Vagina (tissue), 2 donors: ENCODE measurements around the gene ACTL7A. TPM values are rescaled to one million over a fixed set of nuclear protein-coding genes. Genes with fewer than 3 reads are reported as not detected.
A peak's percentile ranks its signal among the peaks of the same experiment; 100 is the strongest.

Source experiments
- DNase-seq, 2 donors: peaks; one replicate each; pipeline ENCODE4 v3.0.0-alpha.2; 2017; ENCODE audit errors: extremely low spot score in 2 of 2
- H3K27ac ChIP-seq: fragments of 200-600 bp; sonication (generic); one replicate; pipeline ENCODE4 v1.5.1; 2019
- H3K27me3 ChIP-seq: fragments of 200-600 bp; sonication (generic); one replicate; pipeline ENCODE4 v1.5.1; 2019
- H3K36me3 ChIP-seq, 2 donors: fragments of 200-600 bp; sonication (generic); one replicate each; pipeline ENCODE4 v1.5.1; 2017 to 2019
- H3K4me1 ChIP-seq: fragments of 200-600 bp; sonication (generic); one replicate; pipeline ENCODE4 v1.5.1; 2019
- H3K4me3 ChIP-seq, 2 donors: fragments of 200-600 bp; sonication (generic); 1 replicate in 1 of 2; 2 replicates in 1 of 2; pipeline ENCODE4 v1.5.1; 2016 to 2019
- H3K9me3 ChIP-seq: fragments of 200-600 bp; sonication (generic); one replicate; pipeline ENCODE4 v1.5.1; 2019
- POLR2A ChIP-seq, 2 donors: fragments of 450-650 bp; IDR thresholded peaks; one replicate each; pipeline ENCODE4 v1.6.1; 2017; ENCODE audit warnings: antibody characterized with exemption in 2 of 2, mild to moderate bottlenecking in 2 of 2, moderate library complexity in 2 of 2
- POLR2AphosphoS5 ChIP-seq, 2 donors: sonication (generic); formaldehyde crosslinking; IDR thresholded peaks; one replicate each; pipeline ENCODE4 v1.9.0; 2017; ENCODE audit warnings: antibody characterized with exemption in 2 of 2, mild to moderate bottlenecking in 2 of 2, low read depth in 1 of 2; ENCODE audit not compliant: insufficient read depth in 1 of 2
- intact Hi-C: fragments of 100-400 bp; cut with DNase I; formaldehyde crosslinking; loops from one replicate; pipeline ENCODE4 v1.15.1; 2023
- total RNA-seq: library from RNA; depleted of rRNA; stranded (reverse); fragments of >200 nt; gene quantifications from one replicate; pipeline ENCODE4 v1.2.3, GENCODE V29; 2016
- TF ChIP-seq, protein P1 (sequence below), 3 experiments: fragments of 450-650 bp in 2 of 3; fragments of 200-600 bp in 1 of 3; sonication (generic) in 1 of 3; IDR thresholded peaks; one replicate each; pipeline ENCODE4 v1.5.1; 2017 to 2019; ENCODE audit warnings: antibody characterized with exemption in 3 of 3, mild to moderate bottlenecking in 2 of 3, moderate library complexity in 2 of 3

Gene ACTL7A, protein sequence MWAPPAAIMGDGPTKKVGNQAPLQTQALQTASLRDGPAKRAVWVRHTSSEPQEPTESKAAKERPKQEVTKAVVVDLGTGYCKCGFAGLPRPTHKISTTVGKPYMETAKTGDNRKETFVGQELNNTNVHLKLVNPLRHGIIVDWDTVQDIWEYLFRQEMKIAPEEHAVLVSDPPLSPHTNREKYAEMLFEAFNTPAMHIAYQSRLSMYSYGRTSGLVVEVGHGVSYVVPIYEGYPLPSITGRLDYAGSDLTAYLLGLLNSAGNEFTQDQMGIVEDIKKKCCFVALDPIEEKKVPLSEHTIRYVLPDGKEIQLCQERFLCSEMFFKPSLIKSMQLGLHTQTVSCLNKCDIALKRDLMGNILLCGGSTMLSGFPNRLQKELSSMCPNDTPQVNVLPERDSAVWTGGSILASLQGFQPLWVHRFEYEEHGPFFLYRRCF
- total RNA-seq, result not detected

GRCh38 chr9:108861997-108862396 is at the start of gene ACTL7A:
TSS of gene ACTL7A (plus strand) at chr9:108862266. CDS start at chr9:108862323, 57 bp downstream.
- H3K4me1 ChIP-seq, result no peaks in the 10 kb centered on the region
- H3K27ac ChIP-seq, result no peak within 1 kb of the TSS
- TF ChIP-seq, protein P1, sequence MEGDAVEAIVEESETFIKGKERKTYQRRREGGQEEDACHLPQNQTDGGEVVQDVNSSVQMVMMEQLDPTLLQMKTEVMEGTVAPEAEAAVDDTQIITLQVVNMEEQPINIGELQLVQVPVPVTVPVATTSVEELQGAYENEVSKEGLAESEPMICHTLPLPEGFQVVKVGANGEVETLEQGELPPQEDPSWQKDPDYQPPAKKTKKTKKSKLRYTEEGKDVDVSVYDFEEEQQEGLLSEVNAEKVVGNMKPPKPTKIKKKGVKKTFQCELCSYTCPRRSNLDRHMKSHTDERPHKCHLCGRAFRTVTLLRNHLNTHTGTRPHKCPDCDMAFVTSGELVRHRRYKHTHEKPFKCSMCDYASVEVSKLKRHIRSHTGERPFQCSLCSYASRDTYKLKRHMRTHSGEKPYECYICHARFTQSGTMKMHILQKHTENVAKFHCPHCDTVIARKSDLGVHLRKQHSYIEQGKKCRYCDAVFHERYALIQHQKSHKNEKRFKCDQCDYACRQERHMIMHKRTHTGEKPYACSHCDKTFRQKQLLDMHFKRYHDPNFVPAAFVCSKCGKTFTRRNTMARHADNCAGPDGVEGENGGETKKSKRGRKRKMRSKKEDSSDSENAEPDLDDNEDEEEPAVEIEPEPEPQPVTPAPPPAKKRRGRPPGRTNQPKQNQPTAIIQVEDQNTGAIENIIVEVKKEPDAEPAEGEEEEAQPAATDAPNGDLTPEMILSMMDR (IDR thresholded peaks at IDR 0.05), result no peak
- TF ChIP-seq POLR2AphosphoS5 (IDR thresholded peaks at IDR 0.05; ENCODE audit: insufficient read depth in 1 of 2, low read depth in 1 of 2) (no peak), POLR2A (IDR thresholded peaks at IDR 0.05) (no peak)
- no peaks in the 10 kb centered on the region for H3K9me3 ChIP-seq
- H3K36me3 ChIP-seq, result no peaks in the 10 kb centered on the region
- intact Hi-C loops, result no loop called here
- H3K27me3 ChIP-seq, result no peaks in the 10 kb centered on the region
- no peak for DNase-seq
- no peak within 1 kb of the TSS for H3K4me3 ChIP-seq

- Histone ChIP-seq H3K27ac (no peak overlapping the region), H3K9me3 (no peaks in the 10 kb centered on the region), H3K36me3 (no peaks in the 10 kb centered on the region), H3K4me1 (no peaks in the 10 kb centered on the region), H3K4me3 (no peak overlapping the region), H3K27me3 (peaks cover 6% of the 10 kb centered on the region)
- intact Hi-C loops, result no loop called here
- DNase-seq, result no peak
- TF ChIP-seq POLR2AphosphoS5 (IDR thresholded peaks at IDR 0.05; ENCODE audit: insufficient read depth in 1 of 2, low read depth in 1 of 2) (no peak), POLR2A (IDR thresholded peaks at IDR 0.05) (no peak)
- TF ChIP-seq, protein P1 (IDR thresholded peaks at IDR 0.05), result no peak
Measured at GRCh38 chr9:108812396-108813025, 49.6 kb upstream of the ACTL7A start.

DNA sequence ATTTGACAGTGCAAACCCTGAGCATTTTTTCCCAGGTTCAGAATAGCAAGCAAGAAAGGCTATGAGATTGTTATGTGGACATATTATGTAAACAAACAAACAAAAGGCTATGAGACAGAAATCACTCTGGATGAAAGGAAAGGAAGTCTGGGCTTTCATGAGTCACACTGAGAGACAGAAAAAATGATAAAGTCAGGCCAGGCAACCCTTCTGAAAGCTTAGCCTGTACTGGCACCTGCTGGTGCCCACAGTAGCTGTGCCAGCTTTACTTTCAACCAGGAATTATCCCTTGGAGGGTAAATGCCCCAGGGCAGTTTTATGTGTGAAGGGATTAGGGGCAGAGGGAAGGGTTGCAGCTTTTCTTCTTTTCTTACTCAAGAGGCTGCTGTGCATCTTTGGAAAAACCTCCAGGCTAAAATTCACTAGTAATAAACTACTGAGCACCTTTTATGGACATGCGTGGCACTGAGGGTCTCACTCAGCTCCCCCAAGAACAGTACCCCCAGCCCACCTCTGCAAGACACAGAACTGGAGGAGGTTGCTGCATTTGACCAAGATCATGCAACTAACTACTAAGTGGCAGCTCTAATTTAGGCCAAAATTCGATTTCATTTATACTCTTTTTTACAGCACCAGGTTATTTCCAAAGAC is 48.0 kb upstream of the ACTL7A start:
- intact Hi-C loops, result no loop called here
- H3K27me3 ChIP-seq, result peaks cover 6% of the 10 kb centered on the region
- H3K9me3 ChIP-seq, result no peaks in the 10 kb centered on the region
- DNase-seq, result no peak
- H3K36me3 ChIP-seq, result no peaks in the 10 kb centered on the region
- H3K4me3 ChIP-seq, result no peak overlapping the region
- TF ChIP-seq POLR2A (IDR thresholded peaks at IDR 0.05), result no peak
- peak in 1 of 2 donors; percentile 59 for TF ChIP-seq POLR2AphosphoS5 (IDR thresholded peaks at IDR 0.05; ENCODE audit: insufficient read depth in 1 of 2, low read depth in 1 of 2)
- no peaks in the 10 kb centered on the region for H3K4me1 ChIP-seq
- H3K27ac ChIP-seq, result no peak overlapping the region

DNA sequence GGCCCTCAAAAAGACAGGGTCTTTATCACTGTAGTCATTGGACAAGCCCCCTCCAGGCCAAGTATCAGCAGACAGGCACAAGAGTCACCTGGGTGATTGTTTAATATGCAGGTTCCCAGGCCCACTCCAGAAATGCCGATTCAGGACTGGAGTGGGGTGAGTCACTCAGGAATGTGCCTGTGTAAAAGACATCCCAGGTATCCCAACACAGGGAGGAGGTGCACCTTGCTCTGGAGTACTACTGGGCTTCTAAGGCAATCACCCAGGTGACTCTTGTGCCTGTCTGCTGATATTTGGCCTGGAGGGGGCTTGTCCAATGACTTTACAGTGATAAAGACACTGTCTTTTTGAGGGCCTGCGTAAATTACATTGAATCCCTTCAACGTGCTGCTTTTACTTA is 46.9 kb upstream of the ACTL7A start:
- Histone ChIP-seq H3K36me3 (no peaks in the 10 kb centered on the region), H3K27me3 (peaks cover 6% of the 10 kb centered on the region), H3K9me3 (no peaks in the 10 kb centered on the region), H3K27ac (no peak overlapping the region), H3K4me1 (no peaks in the 10 kb centered on the region), H3K4me3 (no peak overlapping the region)
- TF ChIP-seq, protein P1 (IDR thresholded peaks at IDR 0.05), result no peak
- TF ChIP-seq POLR2AphosphoS5 (IDR thresholded peaks at IDR 0.05; ENCODE audit: insufficient read depth in 1 of 2, low read depth in 1 of 2), result no peak
- no peak for TF ChIP-seq POLR2A (IDR thresholded peaks at IDR 0.05)
- no peak for DNase-seq
- intact Hi-C loops, result no loop called here

DNA sequence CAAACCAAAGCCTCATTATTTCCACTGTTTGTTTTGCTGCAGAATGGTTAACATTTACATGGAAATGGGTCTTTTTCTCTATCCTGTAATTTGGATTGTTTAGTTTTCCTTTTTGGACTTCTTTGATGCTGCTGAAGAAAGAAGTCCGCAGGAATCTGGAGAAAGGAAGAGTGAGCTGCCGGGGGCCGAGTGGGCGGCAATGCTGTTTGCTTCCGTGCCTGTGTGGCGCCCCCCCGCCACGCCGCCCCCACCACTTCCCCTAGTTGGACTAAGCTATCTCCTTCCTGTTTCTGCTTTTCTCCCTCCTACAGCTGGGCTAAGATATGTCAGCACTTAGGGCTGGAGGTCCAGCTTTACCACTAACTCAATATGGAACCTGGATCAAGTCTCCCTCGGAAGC is 46.0 kb upstream of the ACTL7A start:
- DNase-seq, result no peak
- H3K4me1 ChIP-seq, result no peaks in the 10 kb centered on the region
- no peaks in the 10 kb centered on the region for H3K9me3 ChIP-seq
- no peak overlapping the region for H3K27ac ChIP-seq
- H3K27me3 ChIP-seq, result peaks cover 6% of the 10 kb centered on the region
- TF ChIP-seq POLR2AphosphoS5 (IDR thresholded peaks at IDR 0.05; ENCODE audit: insufficient read depth in 1 of 2, low read depth in 1 of 2), result no peak
- TF ChIP-seq, protein P1 (IDR thresholded peaks at IDR 0.05), result no peak
- no peak for TF ChIP-seq POLR2A (IDR thresholded peaks at IDR 0.05)
- no peak overlapping the region for H3K4me3 ChIP-seq
- intact Hi-C loops, result no loop called here
- H3K36me3 ChIP-seq, result no peaks in the 10 kb centered on the region
